Heart left ventricle (tissue), 13 donors: Measurements from ENCODE around the gene LCLAT1.

Experiments
- CTCF ChIP-seq, 12 donors: fragments of 200-600 bp; sonication (generic) in 4 of 12; IDR thresholded peaks; one replicate each; pipeline versions ENCODE4 v1.5.0 to v1.8.0; 2018 to 2022; ENCODE audit warnings: antibody characterized with exemption in 12 of 12, mild to moderate bottlenecking in 5 of 12
- POLR2A ChIP-seq, 2 donors: fragments of 450-650 bp; IDR thresholded peaks; one replicate each; pipeline ENCODE4 v1.6.1; 2017; ENCODE audit warnings: antibody characterized with exemption in 2 of 2, mild to moderate bottlenecking in 2 of 2, moderate library complexity in 2 of 2
- donor health status: ischemic (EF 13 %, LVEDD 7.1; RV severe dilation, severe dysfunction).
- donor health status: DM: no; HTN: yes; CAD: no.
- donor health status: DM: no; HTN: no; CAD: no.
- donor health status: ischemic (EF 25% LVEDD 6.9; RV normal size, moderate dysfunction).
- donor health status: ischemic (EF 25% LVEDD 5.7; RV mildly dilated, moderate dysfunction).
- donor health status: ischemic (EF 35%, LVEDD 5.7; RV mildly dilated, moderate dysfunction).
- donor health status: nonischemic (EF 11% LVEDD 7.7; RV severe dilation, severe dysfunction).
- donor health status: DM: yes; HTN: yes; CAD: no.
- donor health status: PGD.
- donor health status: ischemic (EF 29% LVEDD 5.4; RV normal size, mild dysfunction).
- donor health status: nonischemic (EF 23%, LVEDD 6.1; RV moderate dilation, normal function).

GRCh38 chr2:30493440-30493839 lies 46.4 kb downstream of the LCLAT1 start:
- TF ChIP-seq CTCF (IDR thresholded peaks at IDR 0.05) (no peak), POLR2A (IDR thresholded peaks at IDR 0.05) (no peak)
